ENCODE data around the gene CLSTN2.

Gene CLSTN2

DNA sequence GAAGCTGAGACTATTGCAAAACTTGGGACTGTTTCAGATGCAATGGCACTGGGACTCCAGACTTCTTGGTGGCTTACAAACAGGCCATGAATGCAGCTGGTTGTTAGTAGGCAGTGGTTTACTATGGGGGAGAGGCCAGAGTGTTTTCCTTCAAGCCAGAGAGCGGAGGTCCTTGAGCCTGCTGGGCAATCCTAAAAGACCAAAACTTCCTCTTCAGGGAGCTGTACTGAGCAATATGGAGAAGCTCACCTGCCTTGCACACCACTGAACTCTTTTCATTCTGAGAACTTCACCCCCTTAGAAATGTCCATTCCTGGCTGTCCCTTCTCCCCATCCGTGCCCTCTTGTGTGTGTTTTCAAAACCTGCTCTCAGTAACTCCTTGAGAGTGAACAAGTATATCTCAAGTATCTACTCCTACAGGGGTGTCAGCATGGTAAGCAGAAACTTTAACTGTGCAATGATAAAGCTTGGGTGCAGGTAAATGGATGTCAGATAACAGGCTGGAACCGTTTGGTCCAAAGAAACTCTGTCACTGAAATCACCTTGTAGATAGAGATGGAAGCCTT is 213.9 kb downstream of the CLSTN2 start:
- POLR2A ChIA-PET: no interaction called here
- TF ChIP-seq, protein P1, sequence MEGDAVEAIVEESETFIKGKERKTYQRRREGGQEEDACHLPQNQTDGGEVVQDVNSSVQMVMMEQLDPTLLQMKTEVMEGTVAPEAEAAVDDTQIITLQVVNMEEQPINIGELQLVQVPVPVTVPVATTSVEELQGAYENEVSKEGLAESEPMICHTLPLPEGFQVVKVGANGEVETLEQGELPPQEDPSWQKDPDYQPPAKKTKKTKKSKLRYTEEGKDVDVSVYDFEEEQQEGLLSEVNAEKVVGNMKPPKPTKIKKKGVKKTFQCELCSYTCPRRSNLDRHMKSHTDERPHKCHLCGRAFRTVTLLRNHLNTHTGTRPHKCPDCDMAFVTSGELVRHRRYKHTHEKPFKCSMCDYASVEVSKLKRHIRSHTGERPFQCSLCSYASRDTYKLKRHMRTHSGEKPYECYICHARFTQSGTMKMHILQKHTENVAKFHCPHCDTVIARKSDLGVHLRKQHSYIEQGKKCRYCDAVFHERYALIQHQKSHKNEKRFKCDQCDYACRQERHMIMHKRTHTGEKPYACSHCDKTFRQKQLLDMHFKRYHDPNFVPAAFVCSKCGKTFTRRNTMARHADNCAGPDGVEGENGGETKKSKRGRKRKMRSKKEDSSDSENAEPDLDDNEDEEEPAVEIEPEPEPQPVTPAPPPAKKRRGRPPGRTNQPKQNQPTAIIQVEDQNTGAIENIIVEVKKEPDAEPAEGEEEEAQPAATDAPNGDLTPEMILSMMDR (IDR thresholded peaks at IDR 0.05; ENCODE audit: control extremely low read depth, extremely low read depth, low read depth, missing control alignments): no peak
- no peak for DNase-seq (ENCODE audit: extremely low spot score)
- CTCF ChIA-PET: interaction anchor here (0.6 to 3.0 kb wide), 5 partner anchors 9 to 32 kb away, joined by 3 to 16 read pairs (median 5); no protein-coding TSS in a partner anchor

GRCh38 chr3:140151321-140151720 is 216.3 kb downstream of the CLSTN2 start:
- ChIA-PET POLR2A (no interaction called here), CTCF (interaction anchor here (1.2 to 4.0 kb wide), 4 partner anchors 9 to 58 kb away, joined by 3 to 17 read pairs (median 4); no protein-coding TSS in a partner anchor)
- DNase-seq (ENCODE audit: extremely low spot score): no peak
- TF ChIP-seq, protein P1 (IDR thresholded peaks at IDR 0.05; ENCODE audit: control extremely low read depth, extremely low read depth, low read depth, missing control alignments): no peak

DNA sequence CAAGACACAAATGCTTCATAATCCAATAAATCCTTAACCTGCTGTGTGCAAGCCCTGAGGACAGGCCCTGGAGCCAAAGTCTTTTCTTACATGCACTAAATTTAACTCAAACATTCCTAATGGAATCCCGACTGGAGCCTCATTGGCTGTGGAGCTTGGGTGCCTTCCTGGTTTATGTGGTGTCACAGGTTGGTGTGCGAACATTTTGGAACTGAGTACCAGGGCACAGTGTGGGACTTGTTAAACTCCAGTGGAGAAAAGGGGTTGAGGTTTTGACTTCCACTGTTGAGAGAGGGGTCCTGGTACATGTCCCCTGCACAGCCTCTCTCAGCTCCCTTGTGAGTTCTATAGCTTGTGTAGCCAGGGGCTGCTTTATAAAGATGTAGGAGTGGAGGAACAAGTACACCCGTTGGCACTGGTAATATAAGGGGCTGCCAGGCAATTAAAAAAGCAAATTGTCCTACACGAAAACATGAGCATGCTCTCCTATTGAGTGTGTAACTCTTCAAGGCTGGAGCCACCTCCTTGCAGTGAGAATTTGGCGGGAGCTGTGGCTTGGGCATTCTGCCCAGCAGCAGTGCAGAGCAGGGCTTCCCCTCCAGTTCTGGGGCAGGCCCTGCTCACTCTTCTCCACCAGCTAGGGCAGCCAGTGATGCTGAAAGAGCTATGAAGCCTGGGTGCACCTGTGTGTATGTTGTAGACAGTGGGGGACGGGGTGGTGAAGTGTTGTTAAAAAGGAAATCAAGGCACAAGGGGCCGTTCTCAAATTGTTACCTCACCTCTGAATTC is 218.1 kb downstream of the CLSTN2 start:
- no peak for DNase-seq (ENCODE audit: extremely low spot score)
- ChIA-PET CTCF (interaction anchor here (0.8 to 4.0 kb wide), 5 partner anchors 8 to 26 kb away, joined by 3 to 17 read pairs (median 4); no protein-coding TSS in a partner anchor), POLR2A (no interaction called here)
- TF ChIP-seq, protein P1 (IDR thresholded peaks at IDR 0.05; ENCODE audit: control extremely low read depth, extremely low read depth, low read depth, missing control alignments): no peak

DNA sequence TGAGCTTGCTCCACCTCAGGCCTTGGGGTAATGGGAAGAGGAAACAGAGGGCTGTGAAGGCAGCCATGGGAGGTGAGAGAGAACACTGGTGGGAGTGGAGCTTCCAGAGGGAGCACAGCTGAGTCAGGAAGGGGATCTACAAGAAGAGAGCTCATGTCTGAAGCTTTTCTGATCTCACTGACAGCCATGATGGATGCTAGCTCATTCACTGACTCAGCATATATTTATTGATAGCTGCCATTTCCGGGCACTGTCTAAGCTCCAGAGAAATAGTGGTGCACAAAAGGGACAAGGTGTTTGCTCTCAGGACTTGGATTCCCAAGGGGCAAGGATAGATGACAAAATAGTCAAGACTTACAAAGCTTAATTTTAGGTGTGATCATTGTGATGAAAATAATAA is 218.8 kb downstream of the CLSTN2 start:
- CTCF ChIA-PET: interaction anchor here (0.8 to 4.0 kb wide), 6 partner anchors 8 to 75 kb away, joined by 3 to 17 read pairs (median 4); no protein-coding TSS in a partner anchor

GRCh38 chr3:140157161-140157560 is 222.2 kb downstream of the CLSTN2 start:
- ChIA-PET CTCF (interaction anchor here (1.8 kb wide), 1 partner anchor 28 kb away, joined by 7 read pairs; no protein-coding TSS in a partner anchor), POLR2A (no interaction called here)
- TF ChIP-seq, protein P1 (IDR thresholded peaks at IDR 0.05; ENCODE audit: control extremely low read depth, extremely low read depth, low read depth, missing control alignments): no peak
- no peak for DNase-seq (ENCODE audit: extremely low spot score)

More for the DNA sequence above, 218.8 kb downstream of the CLSTN2 start:
- TF ChIP-seq, protein P1 (IDR thresholded peaks at IDR 0.05; ENCODE audit: control extremely low read depth, extremely low read depth, low read depth, missing control alignments): no peak
- no peak for DNase-seq (ENCODE audit: extremely low spot score)
- POLR2A ChIA-PET: no interaction called here

DNA sequence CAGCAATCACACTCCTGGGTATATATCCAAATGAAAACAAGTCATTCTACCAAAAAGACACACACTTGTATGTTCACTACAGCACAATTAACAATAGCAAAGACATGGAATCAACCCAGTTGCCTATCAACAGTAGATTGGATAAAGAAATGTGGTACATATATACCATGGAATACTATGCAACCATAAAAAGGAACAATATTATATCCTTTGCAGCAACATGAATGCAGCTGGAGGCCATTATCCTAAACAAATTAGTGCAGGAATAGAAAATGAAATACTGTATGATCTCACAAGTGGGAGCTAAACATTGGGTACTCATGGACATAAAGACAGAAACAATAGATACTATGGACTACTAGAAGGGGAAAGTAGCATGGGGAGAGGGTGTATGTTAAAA is 224.7 kb downstream of the CLSTN2 start:
- ChIA-PET CTCF (no interaction called here), POLR2A (no interaction called here)
- no peak for DNase-seq (ENCODE audit: extremely low spot score)
- TF ChIP-seq, protein P1 (IDR thresholded peaks at IDR 0.05; ENCODE audit: control extremely low read depth, extremely low read depth, low read depth, missing control alignments): no peak
